SK-N-MC (cell line): Measurements from ENCODE around the gene ZNF512.

ENCODE experiments used
- EZH2 ChIP-seq: fragments of 200-600 bp; sonication (generic); IDR thresholded peaks from one replicate; pipeline ENCODE4 v1.6.1; 2017; ENCODE audit warnings: antibody characterized with exemption
- POLR2AphosphoS5 ChIP-seq: IDR thresholded peaks from 2 replicates; pipeline ENCODE4 v1.6.1; 2012; ENCODE audit warnings: mild to moderate bottlenecking, low read depth, low read length, borderline replicate concordance

GRCh38 chr2:27655155-27655951 lies 72.5 kb downstream of the ZNF512 start:
- TF ChIP-seq POLR2AphosphoS5 (no peak), EZH2 (no peak)
